GM19438 (cell line): ENCODE data around the gene KRT81.
A peak's percentile ranks its signal among the peaks of the same experiment; 100 is the strongest.
"Not testable (repeated sequence)": the region's sequence is repeated elsewhere in the genome, so short reads cannot be mapped to it uniquely, and the experiment has no call there.

Source experiments
- ATAC-seq: cut with Tn5 transposase; IDR thresholded peaks from one replicate; pipeline ENCODE4 v1.9.1; 2021; ENCODE audit warnings: low read depth; ENCODE audit not compliant: unreplicated experiment

Gene KRT81

GRCh38 chr12:52318241-52318990 lies 27.1 kb upstream of the KRT81 start:
- ATAC-seq: no peak

- ATAC-seq: no peak
These were observed 26.2 kb upstream of the KRT81 start for GRCh38 chr12:52317468-52318052.

- ATAC-seq: no peak
These were observed 25.4 kb upstream of the KRT81 start for GRCh38 chr12:52316701-52317100.

- no peak for ATAC-seq
These were observed 25.0 kb upstream of the KRT81 start for GRCh38 chr12:52316290-52316689.

- not testable (repeated sequence) for ATAC-seq
These were observed 24.4 kb upstream of the KRT81 start for GRCh38 chr12:52315721-52316120.

GRCh38 chr12:52314511-52314910 lies 23.2 kb upstream of the KRT81 start:
- no peak for ATAC-seq

GRCh38 chr12:52313926-52314325 lies 22.6 kb upstream of the KRT81 start:
- ATAC-seq: no peak

- no peak for ATAC-seq
These were observed 22.1 kb upstream of the KRT81 start for GRCh38 chr12:52313461-52313860.

- ATAC-seq: no peak
These were observed 20.8 kb upstream of the KRT81 start for GRCh38 chr12:52312086-52312485.

- ATAC-seq: no peak
These were observed 19.9 kb upstream of the KRT81 start for GRCh38 chr12:52311285-52311648.

GRCh38 chr12:52310622-52311284 lies 19.4 kb upstream of the KRT81 start:
- no peak for ATAC-seq

GRCh38 chr12:52308806-52309425 lies 17.6 kb upstream of the KRT81 start:
- ATAC-seq: no peak

GRCh38 chr12:52307836-52308805 lies 16.8 kb upstream of the KRT81 start:
- ATAC-seq: no peak

- ATAC-seq: no peak
These were observed 15.4 kb upstream of the KRT81 start for GRCh38 chr12:52306731-52307130.

GRCh38 chr12:52305921-52306705 lies 14.8 kb upstream of the KRT81 start:
- ATAC-seq: no peak

- peak; percentile 86 for ATAC-seq
These were observed 13.6 kb upstream of the KRT81 start for GRCh38 chr12:52304941-52305411.

GRCh38 chr12:52302242-52302914 lies 11.0 kb upstream of the KRT81 start:
- not testable (repeated sequence) for ATAC-seq

- not testable (repeated sequence) for ATAC-seq
These were observed 10.4 kb upstream of the KRT81 start for GRCh38 chr12:52301721-52302120.
